ENCODE results near the gene SEC16A. TPM values are rescaled to one million over a fixed set of nuclear protein-coding genes. Genes with fewer than 3 reads are reported as not detected.

Gene SEC16A
- total RNA-seq, 1 experiment from 2014 or later: 29.2 TPM

Small RNA genes lying within 50 kb of the gene (small RNA-seq; reads per million reads assigned to genes)
- 0 reads per million in 2 experiments for gene MIR4673

Other genes with a start within 250 kb of the SEC16A start
- 24.1 and 26.3 TPM in 2 replicates for gene QSOX2, start 237.2 kb downstream of the SEC16A start, total RNA-seq (2014; rRNA removed; shearing (Covaris generic))
- 0.05 and 0.09 TPM in 2 replicates for gene CCDC187, start 178.9 kb downstream of the SEC16A start, total RNA-seq (2014; rRNA removed; shearing (Covaris generic))
- gene GPSM1, start 155.5 kb downstream of the SEC16A start, total RNA-seq (2014; rRNA removed; shearing (Covaris generic)): 17.3 and 19.8 TPM in 2 replicates
- gene DNLZ, start 119.3 kb downstream of the SEC16A start, total RNA-seq (2014; rRNA removed; shearing (Covaris generic)): 15.0 and 20.4 TPM in 2 replicates
- gene CARD9, start 109.4 kb downstream of the SEC16A start, total RNA-seq (2014; rRNA removed; shearing (Covaris generic)): 0.22 and 0.32 TPM in 2 replicates
- 6.5 and 8.2 TPM in 2 replicates for gene SNAPC4, start 82.9 kb downstream of the SEC16A start, total RNA-seq (2014; rRNA removed; shearing (Covaris generic))
- 107 and 110 TPM in 2 replicates for gene ENTR1, start 72.4 kb downstream of the SEC16A start, total RNA-seq (2014; rRNA removed; shearing (Covaris generic))
- gene PMPCA, start 72.4 kb downstream of the SEC16A start, total RNA-seq (2014; rRNA removed; shearing (Covaris generic)): 45.6 and 59.7 TPM in 2 replicates
- gene INPP5E, start 43.2 kb downstream of the SEC16A start, total RNA-seq (2014; rRNA removed; shearing (Covaris generic)): 8.6 and 9.6 TPM in 2 replicates
- gene NOTCH1, start 63.0 kb upstream of the SEC16A start, total RNA-seq (2014; rRNA removed; shearing (Covaris generic)): 8.0 and 12.5 TPM in 2 replicates
- 51.7 and 77.2 TPM in 2 replicates for gene EGFL7, start 179.9 kb upstream of the SEC16A start, total RNA-seq (2014; rRNA removed; shearing (Covaris generic))
- gene AGPAT2, start 204.4 kb upstream of the SEC16A start, total RNA-seq (2014; rRNA removed; shearing (Covaris generic)): 24.5 and 27.8 TPM in 2 replicates
- gene DIPK1B, start 229.5 kb upstream of the SEC16A start, total RNA-seq (2014; rRNA removed; shearing (Covaris generic)): 14.1 and 14.4 TPM in 2 replicates

All from NCI-H460 (cell line).